NCI-H82 treated with DMSO at 0.1 percent for 48 hours (cell line): ENCODE measurements around the gene PPP1R37.
A peak's percentile ranks its signal among the peaks of the same experiment; 100 is the strongest.

Experiments
- DNase-seq: peaks from one replicate; lab custom pipeline; 2025; ENCODE audit not compliant: unreplicated experiment; lab: John Stamatoyannopoulos, UW

Gene PPP1R37

DNA sequence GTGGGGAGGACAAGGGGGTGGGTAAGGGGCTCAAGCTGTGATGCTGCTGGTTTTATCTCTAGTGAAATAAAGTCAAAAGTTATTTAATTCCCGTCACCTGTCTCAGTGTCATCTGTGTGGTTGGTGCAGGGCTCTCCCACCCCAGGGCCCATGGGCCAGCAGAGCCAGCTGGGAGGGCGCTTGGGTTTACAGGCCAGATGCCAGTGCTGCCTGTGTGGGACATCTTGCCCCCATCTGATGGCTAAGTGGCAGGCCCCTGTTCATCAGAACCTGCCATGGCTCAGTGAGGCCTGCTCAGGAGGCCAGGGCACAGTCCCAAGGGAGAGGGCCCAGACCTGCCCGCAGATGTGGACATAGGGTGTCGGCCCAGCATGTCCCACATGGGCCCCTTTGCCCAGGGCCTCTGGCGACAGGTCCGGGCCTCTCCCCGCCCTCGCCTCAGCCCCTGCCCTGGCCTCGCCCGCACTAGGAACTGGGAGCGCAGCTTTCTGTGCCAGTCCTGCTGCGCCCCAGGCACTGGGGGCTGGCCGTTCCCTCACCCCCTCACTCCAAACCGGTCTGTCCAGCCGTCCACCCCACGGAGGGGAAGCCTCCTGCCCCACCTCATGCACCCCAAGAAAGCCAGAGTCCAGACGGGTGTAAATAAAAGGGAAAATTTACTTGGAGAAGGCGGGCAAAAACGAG lies 22.0 kb upstream of the PPP1R37 start:
- no peak for DNase-seq

GRCh38 chr19:45071545-45071938 lies 21.4 kb upstream of the PPP1R37 start:
- DNase-seq = no peak

- no peak for DNase-seq
These were observed 20.8 kb upstream of the PPP1R37 start for GRCh38 chr19:45071969-45072790.

DNA sequence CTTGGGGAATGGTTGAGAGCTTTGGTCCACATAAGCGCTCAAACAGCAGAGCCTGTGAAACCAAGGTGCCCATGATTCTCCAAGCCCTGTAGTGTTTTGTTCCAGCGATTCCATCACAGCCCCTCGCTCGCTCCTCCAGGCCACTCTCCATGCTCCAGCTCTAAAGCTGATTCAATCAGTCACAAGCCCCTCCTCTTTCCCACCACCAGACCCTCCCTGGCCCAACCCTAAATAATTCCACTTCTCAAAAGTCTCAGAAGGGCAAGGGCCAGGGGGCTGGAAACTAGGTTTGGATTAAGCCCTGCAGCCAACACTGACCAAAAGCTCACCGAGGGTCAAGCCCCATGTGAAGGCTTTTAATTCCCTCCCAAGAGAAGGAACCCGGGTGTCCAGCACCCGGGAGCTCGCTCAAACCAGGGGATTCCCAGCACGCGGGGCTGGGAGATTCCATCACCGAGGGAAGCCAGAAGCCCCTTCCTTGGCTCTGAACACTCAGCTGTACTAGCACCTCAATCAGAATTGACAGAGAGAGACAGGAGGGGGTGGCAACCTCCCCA lies 18.2 kb upstream of the PPP1R37 start:
- no peak for DNase-seq

DNA sequence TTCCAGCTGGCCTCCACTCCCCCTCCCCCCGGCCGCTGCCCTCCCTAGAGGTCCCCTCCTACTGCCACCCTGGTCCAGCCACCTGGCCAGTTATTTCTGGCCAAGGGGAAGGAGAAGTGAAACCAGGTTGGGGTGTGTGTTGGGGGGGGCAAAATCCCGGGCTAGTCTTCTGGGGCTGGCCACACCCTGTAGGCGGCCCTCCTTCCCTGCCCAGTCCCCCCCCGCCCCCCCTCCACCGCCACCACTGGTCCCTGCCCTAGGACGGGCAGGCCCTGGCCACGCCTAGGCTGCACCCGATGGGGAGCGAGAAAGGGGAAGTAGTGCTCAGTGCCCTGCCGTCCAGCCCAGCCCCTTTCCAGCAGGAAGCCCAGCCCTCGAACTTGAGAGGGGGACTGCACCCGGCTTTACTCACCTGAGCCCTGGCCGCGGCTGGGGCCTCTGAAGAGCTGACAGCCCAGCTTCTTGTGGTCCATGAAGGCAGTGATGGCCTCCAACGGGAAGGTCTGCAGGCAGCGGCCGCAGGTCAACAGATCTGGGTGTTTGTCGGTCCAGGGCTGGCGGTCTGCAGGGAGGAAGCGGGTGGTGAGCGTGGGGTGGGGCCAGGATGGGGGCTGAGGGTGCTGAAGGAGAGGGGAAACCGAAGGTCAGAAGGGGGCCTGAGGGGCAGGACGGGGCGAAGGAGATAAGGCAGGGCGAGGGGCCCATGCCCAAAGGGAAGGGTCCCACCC lies 17.5 kb upstream of the PPP1R37 start:
- peak; percentile 41 for DNase-seq

DNA sequence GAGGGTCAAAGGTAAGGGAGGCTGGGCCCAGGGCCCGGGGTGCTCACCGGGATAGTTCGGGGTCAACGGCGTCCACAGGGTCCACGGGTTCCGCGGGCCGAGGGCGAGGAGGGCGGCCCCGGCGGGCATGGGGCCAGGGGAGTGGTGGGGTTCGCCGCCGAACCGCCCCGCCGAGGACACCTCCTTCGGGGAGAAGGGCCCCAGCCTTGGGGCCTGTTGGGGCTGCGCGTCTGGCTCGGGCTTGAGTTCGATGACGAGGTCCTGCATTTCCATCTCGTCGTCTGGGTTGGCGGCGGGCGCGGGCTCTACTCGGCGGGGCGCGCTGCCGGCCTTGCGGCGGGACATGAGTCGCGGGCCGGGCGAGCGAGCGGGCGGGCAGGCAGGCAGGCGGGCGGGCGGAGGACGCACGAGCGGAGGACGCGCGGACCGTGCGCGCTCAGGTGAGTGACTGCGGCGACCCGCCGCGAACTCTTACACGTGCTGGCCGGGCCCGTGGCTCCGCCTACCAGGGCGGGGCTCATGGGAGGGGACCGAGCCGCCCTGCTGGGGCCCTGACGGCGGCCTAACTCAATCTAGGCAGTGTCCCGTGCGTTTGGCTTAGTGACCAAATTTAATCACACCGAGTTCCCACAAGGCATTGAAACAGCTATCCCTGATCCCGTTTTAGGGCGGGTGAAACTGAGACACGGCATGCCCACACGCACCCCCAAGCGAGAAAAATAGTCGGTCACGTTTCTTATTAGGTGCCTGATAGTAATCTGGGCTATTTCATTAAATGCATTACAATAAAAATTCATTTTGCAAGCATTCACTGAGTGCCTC lies 16.7 kb upstream of the PPP1R37 start, which contains the start of gene ZNF296:
TSS of gene ZNF296 (minus strand) at position 450 of the 822 bp plus-strand sequence. CDS start at position 345, 105 bp downstream.
- peak; percentile 32 for DNase-seq

- peak; percentile 11 for DNase-seq
These were observed 15.9 kb upstream of the PPP1R37 start for GRCh38 chr19:45076851-45077730.

DNA sequence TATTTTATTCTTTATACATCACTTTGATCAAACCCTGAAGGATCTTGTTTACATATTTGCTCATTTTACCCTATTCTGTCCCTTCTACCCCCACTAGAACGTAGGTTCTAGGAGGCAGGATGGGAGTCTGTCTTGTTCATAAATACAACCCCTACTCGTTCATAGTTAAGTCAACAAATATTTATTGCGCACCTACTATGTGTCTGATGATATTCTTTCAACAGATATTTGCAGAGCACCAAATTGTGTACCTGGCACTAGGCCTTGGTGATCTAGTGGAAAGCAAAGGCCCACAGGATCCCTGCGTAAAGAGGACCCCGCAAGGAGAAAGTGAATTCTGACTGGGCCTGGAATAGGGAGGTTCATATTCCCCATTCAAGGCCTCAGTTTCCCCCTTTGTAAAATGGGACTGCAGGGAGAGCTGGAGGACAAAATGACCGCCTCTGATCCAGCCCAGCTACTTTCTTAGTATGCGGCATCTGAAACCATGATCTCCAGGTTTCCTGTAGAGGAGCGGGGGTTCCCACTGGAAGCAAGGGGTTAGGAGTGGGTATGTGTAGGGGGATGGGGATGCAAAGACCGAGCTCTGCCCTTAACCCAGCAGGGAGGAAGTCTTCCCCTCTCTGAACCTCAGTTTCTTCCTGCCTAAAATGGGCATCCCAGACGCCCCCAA lies 14.5 kb upstream of the PPP1R37 start:
- DNase-seq = no peak

- peak; percentile 28 for DNase-seq
These were observed 13.7 kb upstream of the PPP1R37 start, which contains the start of gene GEMIN7 for GRCh38 chr19:45079063-45079910. TSS of gene GEMIN7 (plus strand) at chr19:45079260. CDS start at chr19:45090115, 10,855 bp downstream.

DNA sequence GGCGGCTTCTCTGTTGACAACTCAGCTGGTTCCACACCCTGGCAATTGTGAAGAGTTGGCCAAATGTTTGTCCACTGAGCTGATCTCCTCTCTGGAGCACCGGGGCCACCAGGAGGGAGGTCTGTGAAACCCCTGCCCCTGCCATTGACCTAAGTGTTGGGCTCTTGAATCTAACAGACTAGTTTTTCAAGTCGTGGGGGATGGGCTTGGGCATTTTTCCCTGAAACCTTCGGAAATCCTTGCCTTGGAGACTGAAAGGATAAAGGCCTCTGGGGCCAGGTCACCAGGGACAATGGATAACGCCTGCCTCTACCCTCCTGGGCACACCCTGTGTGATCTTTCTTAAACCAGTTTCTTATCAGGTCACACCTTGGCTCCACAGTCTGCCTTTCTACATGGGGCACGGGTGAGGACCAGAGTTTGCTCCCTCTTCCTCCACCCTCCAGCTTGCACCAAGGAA lies 13.0 kb upstream of the PPP1R37 start:
- no peak for DNase-seq

DNA sequence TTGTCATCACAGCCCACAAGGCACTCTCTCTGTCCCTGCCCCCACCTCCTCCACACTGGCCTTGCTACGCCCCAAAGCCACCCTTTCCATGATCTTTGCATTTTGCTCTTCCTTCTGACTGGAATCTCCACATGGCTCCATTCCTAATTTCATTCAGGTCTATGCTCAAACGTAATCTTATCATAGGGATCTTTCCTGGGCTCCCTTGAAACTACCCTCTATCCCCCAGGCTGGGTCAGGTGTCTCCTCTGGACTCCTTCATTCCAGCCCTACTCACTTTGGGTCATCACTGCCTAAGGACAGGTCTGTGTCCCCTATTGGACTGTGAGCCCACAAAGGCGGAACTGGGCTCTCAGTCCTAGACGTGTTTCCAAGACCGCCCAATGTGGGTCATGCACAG lies 10.8 kb upstream of the PPP1R37 start:
- DNase-seq = no peak

- no peak for DNase-seq
These were observed 6.5 kb upstream of the PPP1R37 start for GRCh38 chr19:45086480-45086879.

- DNase-seq = no peak
These were observed 5.4 kb upstream of the PPP1R37 start for GRCh38 chr19:45087531-45087930.

- no peak for DNase-seq
These were observed 2.9 kb upstream of the PPP1R37 start for GRCh38 chr19:45090034-45090433.

- no peak for DNase-seq
These were observed 2.4 kb upstream of the PPP1R37 start for GRCh38 chr19:45090606-45091005.

DNA sequence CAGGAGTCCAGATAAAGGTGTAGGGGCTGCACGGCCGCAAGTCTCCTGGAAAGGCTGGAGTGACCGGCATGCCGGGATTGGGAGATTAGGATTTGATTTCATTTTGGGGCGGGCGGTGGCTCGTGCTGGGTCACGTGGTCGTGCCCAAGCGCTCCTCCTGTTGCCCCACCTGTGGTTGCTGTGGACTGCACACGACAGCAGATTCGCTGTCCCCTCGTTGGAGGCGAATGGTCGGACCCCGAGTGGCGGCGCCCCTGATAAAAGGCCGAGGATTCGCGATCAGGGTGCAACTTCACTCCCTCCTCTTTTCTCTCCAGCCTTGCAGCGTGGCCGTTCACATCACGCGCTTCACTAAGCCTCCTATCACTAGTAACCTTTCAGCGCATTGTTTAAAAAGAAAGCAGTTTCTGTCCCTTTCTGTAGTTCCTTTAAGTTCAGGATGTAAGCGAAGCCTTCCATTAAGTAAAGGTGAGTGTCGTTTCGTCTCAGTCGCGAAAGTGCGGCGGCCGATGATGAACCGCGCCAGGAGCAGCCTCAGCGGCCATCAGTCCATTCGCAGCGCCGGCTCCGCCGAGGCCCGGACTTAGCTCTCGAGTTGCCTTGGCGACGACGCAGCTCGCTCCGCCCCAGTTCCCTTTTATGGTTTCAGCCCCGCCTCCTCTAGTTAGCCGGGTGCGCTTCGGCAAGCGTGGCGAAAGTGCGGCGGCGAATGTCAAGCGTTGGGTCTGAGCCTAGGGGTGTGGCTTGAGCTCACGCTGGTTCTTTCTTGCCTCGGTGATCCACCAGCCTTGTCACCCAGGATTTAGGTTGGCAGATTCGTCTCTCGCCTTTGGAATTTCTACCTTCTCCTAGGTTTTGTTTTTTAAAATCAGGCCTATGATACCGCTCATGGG lies 1.7 kb upstream of the PPP1R37 start:
- DNase-seq = peak; percentile 98

- DNase-seq = no peak
These were observed 1.2 kb downstream of the PPP1R37 start for GRCh38 chr19:45094137-45094536.
